MG63 (cell line): ENCODE results near the gene FAT2. TPM values are rescaled to one million over a fixed set of nuclear protein-coding genes. Genes with fewer than 3 reads are reported as not detected.
"Not testable (repeated sequence)": the region's sequence is repeated elsewhere in the genome, so short reads cannot be mapped to it uniquely, and the experiment has no call there.

ENCODE experiments used
- DNase-seq: peaks from one replicate; pipeline ENCODE4 v3.0.0-alpha.2; 2020
- H3K27me3 ChIP-seq: fragments of 250-450 bp; sonication (Bioruptor Pico); 2 replicates; pipeline ENCODE4 v1.5.1; 2020; ENCODE audit warnings: mild to moderate bottlenecking, moderate library complexity
- H3K36me3 ChIP-seq: fragments of 250-450 bp; sonication (Bioruptor Pico); 2 replicates; pipeline ENCODE4 v1.5.1; 2020; ENCODE audit warnings: mild to moderate bottlenecking, moderate library complexity
- H3K4me3 ChIP-seq: fragments of 250-450 bp; sonication (Bioruptor Pico); 2 replicates; pipeline ENCODE4 v1.5.1; 2020; ENCODE audit warnings: mild to moderate bottlenecking, moderate library complexity
- H3K9me3 ChIP-seq: fragments of 250-450 bp; sonication (Bioruptor Pico); 2 replicates; pipeline ENCODE4 v1.5.1; 2020; ENCODE audit warnings: mild to moderate bottlenecking, moderate library complexity
- total RNA-seq: library from RNA; depleted of rRNA; stranded (reverse); fragments of >200 nt; shearing (Covaris generic); gene quantifications from 2 replicates; pipeline ENCODE4 v1.2.3, GENCODE V29; 2014; ENCODE audit warnings: low replicate concordance

FAT2 gene
- total RNA-seq, 1 experiment from 2014 or later: not detected

GRCh38 chr5:151597749-151598148, 6.6 kb upstream of the FAT2 start:
- H3K4me3 ChIP-seq: no peak overlapping the region
- no peaks in the 10 kb centered on the region for H3K36me3 ChIP-seq
- DNase-seq: no peak
- H3K9me3 ChIP-seq: no peaks in the 10 kb centered on the region
- H3K27me3 ChIP-seq: no peaks in the 10 kb centered on the region

GRCh38 chr5:151596828-151597539, 5.9 kb upstream of the FAT2 start:
- no peaks in the 10 kb centered on the region for H3K36me3 ChIP-seq
- H3K9me3 ChIP-seq: no peaks in the 10 kb centered on the region
- no peak overlapping the region for H3K4me3 ChIP-seq
- no peaks in the 10 kb centered on the region for H3K27me3 ChIP-seq
- DNase-seq: no peak

GRCh38 chr5:151595411-151595826, 4.3 kb upstream of the FAT2 start:
- no peaks in the 10 kb centered on the region for H3K9me3 ChIP-seq
- H3K27me3 ChIP-seq: no peaks in the 10 kb centered on the region
- H3K36me3 ChIP-seq: no peaks in the 10 kb centered on the region
- no peak overlapping the region for H3K4me3 ChIP-seq
- DNase-seq: peak; percentile 72

GRCh38 chr5:151592855-151593408, 1.8 kb upstream of the FAT2 start:
- DNase-seq: no peak
- no peaks in the 10 kb centered on the region for H3K9me3 ChIP-seq
- H3K4me3 ChIP-seq: no peak overlapping the region
- H3K27me3 ChIP-seq: no peaks in the 10 kb centered on the region
- no peaks in the 10 kb centered on the region for H3K36me3 ChIP-seq

- Histone ChIP-seq H3K4me3 (no peak overlapping the region), H3K9me3 (no peaks in the 10 kb centered on the region), H3K36me3 (no peaks in the 10 kb centered on the region), H3K27me3 (no peaks in the 10 kb centered on the region)
- DNase-seq: no peak
Measured at GRCh38 chr5:151589878-151590570, 1.1 kb downstream of the FAT2 start.

- DNase-seq: no peak
- H3K9me3 ChIP-seq: no peaks in the 10 kb centered on the region
Measured at GRCh38 chr5:151587796-151588555, 3.2 kb downstream of the FAT2 start.

GRCh38 chr5:151585970-151586369, 5.2 kb downstream of the FAT2 start:
- H3K36me3 ChIP-seq: no peaks in the 10 kb centered on the region
- peak; percentile 53 for DNase-seq
- no peak overlapping the region for H3K4me3 ChIP-seq
- 0 out of 2 replicates have a peak, but pooled peaks cover 2% of the 10 kb centered on the region for H3K27me3 ChIP-seq
- no peaks in the 10 kb centered on the region for H3K9me3 ChIP-seq

More at GRCh38 chr5:151587796-151588555, 3.2 kb downstream of the FAT2 start:
- Histone ChIP-seq H3K36me3 (no peaks in the 10 kb centered on the region), H3K4me3 (no peak overlapping the region), H3K27me3 (0 out of 2 replicates have a peak, but pooled peaks cover 2% of the 10 kb centered on the region)

- H3K9me3 ChIP-seq, DNase-seq, H3K36me3 ChIP-seq, H3K4me3 ChIP-seq, H3K27me3 ChIP-seq: not testable (repeated sequence)
Measured at GRCh38 chr5:151585344-151585743, 5.8 kb downstream of the FAT2 start.

- 0 out of 2 replicates have a peak, but pooled peaks cover 2% of the 10 kb centered on the region for H3K27me3 ChIP-seq
- no peak overlapping the region for H3K4me3 ChIP-seq
- no peak for DNase-seq
- H3K9me3 ChIP-seq: no peaks in the 10 kb centered on the region
- H3K36me3 ChIP-seq: no peaks in the 10 kb centered on the region
Measured at GRCh38 chr5:151584057-151584937, 6.8 kb downstream of the FAT2 start.

- 0 out of 2 replicates have a peak, but pooled peaks cover 2% of the 10 kb centered on the region for H3K27me3 ChIP-seq
- no peak overlapping the region for H3K4me3 ChIP-seq
- H3K36me3 ChIP-seq: no peaks in the 10 kb centered on the region
- no peak for DNase-seq
- no peaks in the 10 kb centered on the region for H3K9me3 ChIP-seq
Measured at GRCh38 chr5:151581812-151582583, 9.1 kb downstream of the FAT2 start.

GRCh38 chr5:151581347-151581746, 9.8 kb downstream of the FAT2 start:
- H3K9me3 ChIP-seq: no peaks in the 10 kb centered on the region
- 0 out of 2 replicates have a peak, but pooled peaks cover 2% of the 10 kb centered on the region for H3K27me3 ChIP-seq
- no peaks in the 10 kb centered on the region for H3K36me3 ChIP-seq
- no peak for DNase-seq
- H3K4me3 ChIP-seq: no peak overlapping the region

GRCh38 chr5:151580858-151581257, 10.3 kb downstream of the FAT2 start:
- H3K27me3 ChIP-seq: 0 out of 2 replicates have a peak, but pooled peaks cover 2% of the 10 kb centered on the region
- DNase-seq: no peak
- no peaks in the 10 kb centered on the region for H3K36me3 ChIP-seq
- H3K4me3 ChIP-seq: no peak overlapping the region
- no peaks in the 10 kb centered on the region for H3K9me3 ChIP-seq

- no peak for DNase-seq
- no peak overlapping the region for H3K4me3 ChIP-seq
- H3K36me3 ChIP-seq: no peaks in the 10 kb centered on the region
- H3K9me3 ChIP-seq: no peaks in the 10 kb centered on the region
- 0 out of 2 replicates have a peak, but pooled peaks cover 2% of the 10 kb centered on the region for H3K27me3 ChIP-seq
Measured at GRCh38 chr5:151580239-151580638, 10.9 kb downstream of the FAT2 start.

- not testable (repeated sequence) for H3K36me3 ChIP-seq, DNase-seq, H3K9me3 ChIP-seq, H3K27me3 ChIP-seq, H3K4me3 ChIP-seq
Measured at GRCh38 chr5:151579146-151579545, 12.0 kb downstream of the FAT2 start.

GRCh38 chr5:151578326-151579025, 12.7 kb downstream of the FAT2 start:
- H3K27me3 ChIP-seq: peaks cover 5% of the 10 kb centered on the region; the same call in 1 of the 2 replicates
- no peak overlapping the region for H3K4me3 ChIP-seq
- no peaks in the 10 kb centered on the region for H3K36me3 ChIP-seq
- DNase-seq: no peak
- no peaks in the 10 kb centered on the region for H3K9me3 ChIP-seq
